Lung (tissue), 12 donors: Measurements from ENCODE around the gene MDM1. TPM values are rescaled to one million over a fixed set of nuclear protein-coding genes. Genes with fewer than 3 reads are reported as not detected.

Source experiments
- ATAC-seq: fragments of 200-7000 bp; cut with Tn5 transposase; one replicate; pipeline ENCODE4 v1.9.1; 2020; ENCODE audit warnings: moderate number of reproducible peaks; ENCODE audit not compliant: insufficient read depth, low FRiP score
- DNase-seq, 3 donors: peaks; one replicate each; pipeline ENCODE4 v3.0.0-alpha.2; 2013 to 2017
- H3K27ac ChIP-seq, 2 donors: one replicate each; pipeline ENCODE4 v1.5.1; 2013; ENCODE audit warnings: mild to moderate bottlenecking in 2 of 2, moderate library complexity in 2 of 2, control low read depth in 1 of 2, inconsistent platforms in 1 of 2, low read depth in 1 of 2, low read length in 1 of 2
- H3K27me3 ChIP-seq, 3 donors: one replicate each; pipeline ENCODE4 v1.5.1; 2013; ENCODE audit warnings: low read length in 2 of 3; ENCODE audit not compliant: control insufficient read depth in 3 of 3, insufficient read depth in 3 of 3
- H3K36me3 ChIP-seq, 4 donors: one replicate each; pipeline ENCODE4 v1.5.1; 2013; ENCODE audit warnings: low read length in 4 of 4, mild to moderate bottlenecking in 1 of 4, moderate library complexity in 1 of 4; ENCODE audit not compliant: control insufficient read depth in 4 of 4, insufficient read depth in 4 of 4
- H3K4me1 ChIP-seq, 5 donors: one replicate each; pipeline ENCODE4 v1.5.1; 2013; ENCODE audit warnings: low read length in 5 of 5, mild to moderate bottlenecking in 2 of 5, moderate library complexity in 1 of 5; ENCODE audit not compliant: control insufficient read depth in 5 of 5, insufficient read depth in 5 of 5
- H3K4me3 ChIP-seq: one replicate; pipeline ENCODE4 v1.5.1; 2013; ENCODE audit warnings: mild to moderate bottlenecking, control low read depth, moderate library complexity
- H3K9ac ChIP-seq, 2 donors: one replicate each; pipeline ENCODE4 v1.5.1; 2013; ENCODE audit warnings: low read length in 2 of 2, control low read depth in 1 of 2; ENCODE audit not compliant: insufficient read depth in 1 of 2
- H3K9me3 ChIP-seq, 4 donors: one replicate each; pipeline ENCODE4 v1.5.1; 2013; ENCODE audit warnings: low read length in 3 of 4, mild to moderate bottlenecking in 1 of 4, moderate library complexity in 1 of 4; ENCODE audit not compliant: control insufficient read depth in 4 of 4, insufficient read depth in 3 of 4
- CTCF ChIP-seq: IDR thresholded peaks from 2 replicates; pipeline ENCODE4 v1.5.1; 2012; ENCODE audit warnings: mild to moderate bottlenecking; ENCODE audit errors: control extremely low read depth, extremely low read depth
- WGBS, 2 donors: extraction: QIAGEN DNeasy Blood & Tissue Kit; methylation state at CpG; one replicate each; pipeline ENCODE4 v1.1.7; 2013; 5-methylcytosine and 5-hydroxymethylcytosine counted together
- polyA plus RNA-seq, 2 donors: library from polyadenylated mRNA; stranded (reverse); fragments of 200-250 nt; gene quantifications; one replicate each; pipeline ENCODE4 v1.2.1, GENCODE V29; 2013
- total RNA-seq, 2 donors: library from RNA; depleted of rRNA in 1 of 2; stranded (reverse); fragments of >200 nt in 1 of 2; gene quantifications; one replicate each; pipeline ENCODE4 v1.2.1, GENCODE V29; 2014 to 2021
- donor health status: control.
- donor health status: control.
- donor health status: Bipolar disorder and iron deficiency.
- donor health status: healthy.
- donor health status: DM: yes; HTN: yes; CAD: no.

The MDM1 gene
- total and polyA plus RNA-seq, 4 donors = 6.7 to 29.7 (median 12.4) TPM

- no peak for DNase-seq
- Histone ChIP-seq H3K9ac (no peak overlapping the region), H3K27me3 (no peaks in the 10 kb centered on the region), H3K36me3 (no peaks in the 10 kb centered on the region), H3K27ac (no peak overlapping the region), H3K4me3 (no peak overlapping the region), H3K9me3 (no peaks in the 10 kb centered on the region), H3K4me1 (peaks cover 0 to 6% (median 0%) of the 10 kb centered on the region in 5 donors)
- WGBS, 2 donors = 50 to 75% methylated on average over 2 of the region's 2 CpGs
- no peak for TF ChIP-seq CTCF
- ATAC-seq = no peak
These were observed 62.4 kb downstream of the MDM1 start for GRCh38 chr12:68269779-68270178.

DNA sequence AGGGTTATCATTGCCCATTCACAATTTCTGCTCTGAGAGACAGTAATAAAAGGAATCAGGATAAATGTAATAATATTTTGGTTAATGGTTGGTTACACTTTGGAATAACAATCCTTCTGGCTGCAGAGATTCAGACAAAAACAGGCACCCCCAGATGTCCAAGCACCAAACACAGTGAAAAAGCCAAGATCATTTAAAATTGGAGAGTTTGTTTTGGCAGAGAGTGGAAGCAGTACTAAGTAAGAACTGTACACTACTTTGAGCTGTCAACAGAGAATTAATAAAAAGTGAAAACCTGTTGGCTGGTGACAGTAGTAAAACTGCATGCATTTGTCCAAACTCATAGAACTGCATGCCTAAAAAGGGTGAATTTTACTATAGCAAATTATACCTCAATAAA, 63.2 kb downstream of the MDM1 start:
- H3K27ac ChIP-seq = no peak overlapping the region
- H3K4me3 ChIP-seq = no peak overlapping the region
- no peak for TF ChIP-seq CTCF
- peaks cover 0 to 6% (median 0%) of the 10 kb centered on the region in 5 donors for H3K4me1 ChIP-seq
- no peak for DNase-seq
- H3K9ac ChIP-seq = no peak overlapping the region
- no peaks in the 10 kb centered on the region for H3K9me3 ChIP-seq
- ATAC-seq = no peak
- H3K36me3 ChIP-seq = no peaks in the 10 kb centered on the region
- no peaks in the 10 kb centered on the region for H3K27me3 ChIP-seq

DNA sequence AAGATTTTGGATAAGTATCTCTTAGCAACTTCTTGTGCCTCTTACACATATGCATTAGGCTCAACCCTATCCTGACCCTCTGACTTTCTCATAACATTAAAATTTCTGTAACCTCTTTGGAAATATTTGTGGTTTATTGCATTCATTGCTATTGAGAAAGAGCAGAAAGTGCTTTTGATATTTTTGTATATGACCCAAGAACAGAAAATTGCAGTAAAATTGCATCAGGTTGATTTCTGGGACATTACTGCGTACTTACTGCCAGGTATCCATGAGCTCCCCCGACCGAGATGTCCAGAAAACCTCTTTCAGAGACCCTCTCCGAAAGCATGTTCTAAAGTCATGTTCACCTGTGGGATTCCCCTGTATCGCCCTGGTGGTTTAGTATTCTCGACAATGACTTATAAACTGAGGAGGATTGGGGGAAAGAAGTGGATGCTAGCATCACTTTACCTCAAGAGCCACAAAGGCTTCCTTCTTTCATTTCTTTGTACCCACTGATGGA, 64.2 kb downstream of the MDM1 start:
- Histone ChIP-seq H3K27ac (no peak overlapping the region), H3K27me3 (no peaks in the 10 kb centered on the region), H3K9me3 (no peaks in the 10 kb centered on the region), H3K4me3 (no peak overlapping the region), H3K4me1 (peaks cover 0 to 6% (median 0%) of the 10 kb centered on the region in 5 donors), H3K36me3 (no peaks in the 10 kb centered on the region), H3K9ac (no peak overlapping the region)
- no peak for TF ChIP-seq CTCF
- 44 to 75% methylated on average over 6 of the region's 6 CpGs for WGBS, 2 donors
- ATAC-seq (no peak), DNase-seq (no peak)

DNA sequence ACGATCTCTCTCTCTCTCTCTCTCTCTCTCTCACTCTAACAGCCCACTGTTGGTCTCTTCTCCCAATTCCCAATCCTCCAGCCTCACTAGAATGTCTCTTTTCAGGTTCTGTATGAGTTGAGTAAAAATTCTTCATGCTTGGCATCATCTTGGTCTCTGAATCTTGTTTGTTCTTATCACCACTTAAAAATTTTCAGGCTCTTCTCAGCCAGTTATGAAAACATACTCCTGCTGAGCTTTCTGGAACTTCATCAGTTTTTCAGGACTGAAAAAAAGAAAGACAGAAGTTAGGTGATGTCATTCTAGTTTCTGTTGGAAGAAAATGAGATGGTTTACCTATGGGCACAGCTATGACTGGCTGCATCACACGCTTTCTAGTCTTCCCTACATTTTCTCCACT, 67.3 kb downstream of the MDM1 start:
- H3K36me3 ChIP-seq = no peaks in the 10 kb centered on the region
- no peak overlapping the region for H3K27ac ChIP-seq
- H3K4me1 ChIP-seq = no peaks in the 10 kb centered on the region
- no peak overlapping the region for H3K4me3 ChIP-seq
- no peak for ATAC-seq
- DNase-seq = no peak
- H3K27me3 ChIP-seq = peaks cover 0 to 2% (median 0%) of the 10 kb centered on the region in 3 donors
- H3K9me3 ChIP-seq = no peaks in the 10 kb centered on the region
- 90 to 91% methylated on average over 2 of the region's 2 CpGs for WGBS, 2 donors
- no peak overlapping the region for H3K9ac ChIP-seq
- no peak for TF ChIP-seq CTCF
